Hepatocyte (in vitro differentiated cells): ENCODE results near the gene ZIC1. TPM values are rescaled to one million over a fixed set of nuclear protein-coding genes. Genes with fewer than 3 reads are reported as not detected.

Experiments
- DNase-seq: peaks from one replicate; pipeline ENCODE4 v3.0.0-alpha.2; 2016; ENCODE audit warnings: low spot score
- H2AFZ ChIP-seq: fragments of 200-600 bp; sonication (generic); 2 replicates; pipeline ENCODE4 v1.6.0; 2016; ENCODE audit warnings: antibody characterized with exemption, mild to moderate bottlenecking
- H3K27ac ChIP-seq: fragments of 200-600 bp; sonication (generic); 2 replicates; pipeline ENCODE4 v1.5.1; 2016; ENCODE audit warnings: mild to moderate bottlenecking
- H3K27me3 ChIP-seq: fragments of 200-600 bp; sonication (generic); 2 replicates; pipeline ENCODE4 v1.6.1; 2016
- H3K36me3 ChIP-seq: fragments of 200-600 bp; sonication (generic); replicated peaks from 2 replicates; pipeline ENCODE4 v1.5.1; 2016; ENCODE audit warnings: low read depth; ENCODE audit not compliant: insufficient read depth
- H3K4me1 ChIP-seq: fragments of 200-600 bp; sonication (generic); 2 replicates; pipeline ENCODE4 v1.5.1; 2016; ENCODE audit warnings: mild to moderate bottlenecking, moderate library complexity; ENCODE audit not compliant: insufficient read depth
- H3K4me2 ChIP-seq: fragments of 200-600 bp; sonication (generic); 2 replicates; pipeline ENCODE4 v1.6.0; 2016
- H3K4me3 ChIP-seq: fragments of 200-600 bp; sonication (generic); 2 replicates; pipeline ENCODE4 v1.5.1; 2016; ENCODE audit warnings: mild to moderate bottlenecking
- H3K79me2 ChIP-seq: fragments of 200-600 bp; sonication (generic); 2 replicates; pipeline ENCODE4 v1.6.0; 2017; ENCODE audit warnings: mild to moderate bottlenecking
- H3K9me2 ChIP-seq: fragments of 200-600 bp; sonication (generic); replicated peaks from 2 replicates; pipeline ENCODE4 v1.6.0; 2017; ENCODE audit warnings: mild to moderate bottlenecking; ENCODE audit not compliant: insufficient read depth
- H3K9me3 ChIP-seq: fragments of 200-600 bp; sonication (generic); 2 replicates; pipeline ENCODE4 v1.5.1; 2016; ENCODE audit warnings: low read depth, mild to moderate bottlenecking
- H4K20me1 ChIP-seq: fragments of 200-600 bp; sonication (generic); 2 replicates; pipeline ENCODE4 v1.6.0; 2016; ENCODE audit warnings: mild to moderate bottlenecking; ENCODE audit not compliant: insufficient read depth, poor library complexity, severe bottlenecking
- EZH2 ChIP-seq: fragments of 200-600 bp; sonication (generic); IDR thresholded peaks from 2 replicates; pipeline ENCODE4 v1.6.1; 2016; ENCODE audit warnings: antibody characterized with exemption, mild to moderate bottlenecking, borderline replicate concordance
- EZH2phosphoT487 ChIP-seq: fragments of 200-600 bp; sonication (generic); IDR thresholded peaks from one replicate; pipeline ENCODE4 v1.6.1; 2018; ENCODE audit warnings: antibody characterized with exemption, mild to moderate bottlenecking, low read depth, moderate library complexity; ENCODE audit not compliant: unreplicated experiment, severe bottlenecking
- WGBS: methylation state at CpG from one replicate; pipeline ENCODE4 v1.1.6; 2016; ENCODE audit warnings: low lambda C conversion rate; ENCODE audit errors: missing lambda C conversion rate; 5-methylcytosine and 5-hydroxymethylcytosine counted together
- polyA plus RNA-seq: library from polyadenylated mRNA; unstranded; fragments of >200 nt; fragmentation: Nextera tagmentation; extraction: Ambion mirVana; gene quantifications from 2 replicates; pipeline ENCODE4 v1.2.1, GENCODE V29; 2016
- total RNA-seq: library from RNA; depleted of rRNA; stranded (reverse); fragments of >200 nt; gene quantifications from 2 replicates; pipeline ENCODE4 v1.2.3, GENCODE V29; 2014
- TF ChIP-seq, protein P1 (sequence below): fragments of 200-600 bp; sonication (generic); IDR thresholded peaks from 2 replicates; pipeline ENCODE4 v1.5.1; 2016; ENCODE audit warnings: antibody characterized with exemption, mild to moderate bottlenecking; ENCODE audit not compliant: poor library complexity

Gene ZIC1
- total and polyA plus RNA-seq, 2 experiments from 2014 or later, result 0.10 TPM; not detected in 1

DNA sequence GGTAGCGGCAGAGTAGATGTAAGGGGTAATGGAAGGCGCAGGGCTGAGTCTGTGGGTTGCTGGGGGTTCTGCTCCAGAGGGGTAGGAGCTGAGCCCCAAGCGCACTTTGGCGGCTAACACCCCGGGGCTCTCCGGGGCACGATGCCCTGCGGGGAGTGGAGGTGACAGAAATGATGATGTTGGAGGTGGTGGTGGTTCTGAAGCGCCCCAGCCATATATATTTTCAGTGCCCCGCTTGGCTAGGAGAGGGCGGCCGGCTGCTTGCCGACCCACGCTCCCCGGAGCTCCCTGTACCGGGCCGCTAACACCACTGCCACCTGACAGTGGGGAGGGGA is 12.5 kb upstream of the ZIC1 start:
- H3K27ac ChIP-seq, result no peak overlapping the region
- no peak overlapping the region for H3K4me2 ChIP-seq
- no peak overlapping the region for H2AFZ ChIP-seq
- no peak overlapping the region for H3K4me3 ChIP-seq
- H3K36me3 ChIP-seq, result no peaks in the 10 kb centered on the region
- no peaks in the 10 kb centered on the region for H3K9me3 ChIP-seq
- no peak for DNase-seq
- H3K27me3 ChIP-seq, result peaks cover 100% of the 10 kb centered on the region
- no peaks in the 10 kb centered on the region for H4K20me1 ChIP-seq
- H3K79me2 ChIP-seq, result no peaks in the 10 kb centered on the region
- 3% methylated on average over 17 of the region's 17 CpGs for WGBS
- no peaks in the 10 kb centered on the region for H3K9me2 ChIP-seq
- TF ChIP-seq EZH2phosphoT487 (no peak), EZH2 (no peak)
- TF ChIP-seq, protein P1, sequence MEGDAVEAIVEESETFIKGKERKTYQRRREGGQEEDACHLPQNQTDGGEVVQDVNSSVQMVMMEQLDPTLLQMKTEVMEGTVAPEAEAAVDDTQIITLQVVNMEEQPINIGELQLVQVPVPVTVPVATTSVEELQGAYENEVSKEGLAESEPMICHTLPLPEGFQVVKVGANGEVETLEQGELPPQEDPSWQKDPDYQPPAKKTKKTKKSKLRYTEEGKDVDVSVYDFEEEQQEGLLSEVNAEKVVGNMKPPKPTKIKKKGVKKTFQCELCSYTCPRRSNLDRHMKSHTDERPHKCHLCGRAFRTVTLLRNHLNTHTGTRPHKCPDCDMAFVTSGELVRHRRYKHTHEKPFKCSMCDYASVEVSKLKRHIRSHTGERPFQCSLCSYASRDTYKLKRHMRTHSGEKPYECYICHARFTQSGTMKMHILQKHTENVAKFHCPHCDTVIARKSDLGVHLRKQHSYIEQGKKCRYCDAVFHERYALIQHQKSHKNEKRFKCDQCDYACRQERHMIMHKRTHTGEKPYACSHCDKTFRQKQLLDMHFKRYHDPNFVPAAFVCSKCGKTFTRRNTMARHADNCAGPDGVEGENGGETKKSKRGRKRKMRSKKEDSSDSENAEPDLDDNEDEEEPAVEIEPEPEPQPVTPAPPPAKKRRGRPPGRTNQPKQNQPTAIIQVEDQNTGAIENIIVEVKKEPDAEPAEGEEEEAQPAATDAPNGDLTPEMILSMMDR, result no peak
- H3K4me1 ChIP-seq, result peaks cover 16% of the 10 kb centered on the region

DNA sequence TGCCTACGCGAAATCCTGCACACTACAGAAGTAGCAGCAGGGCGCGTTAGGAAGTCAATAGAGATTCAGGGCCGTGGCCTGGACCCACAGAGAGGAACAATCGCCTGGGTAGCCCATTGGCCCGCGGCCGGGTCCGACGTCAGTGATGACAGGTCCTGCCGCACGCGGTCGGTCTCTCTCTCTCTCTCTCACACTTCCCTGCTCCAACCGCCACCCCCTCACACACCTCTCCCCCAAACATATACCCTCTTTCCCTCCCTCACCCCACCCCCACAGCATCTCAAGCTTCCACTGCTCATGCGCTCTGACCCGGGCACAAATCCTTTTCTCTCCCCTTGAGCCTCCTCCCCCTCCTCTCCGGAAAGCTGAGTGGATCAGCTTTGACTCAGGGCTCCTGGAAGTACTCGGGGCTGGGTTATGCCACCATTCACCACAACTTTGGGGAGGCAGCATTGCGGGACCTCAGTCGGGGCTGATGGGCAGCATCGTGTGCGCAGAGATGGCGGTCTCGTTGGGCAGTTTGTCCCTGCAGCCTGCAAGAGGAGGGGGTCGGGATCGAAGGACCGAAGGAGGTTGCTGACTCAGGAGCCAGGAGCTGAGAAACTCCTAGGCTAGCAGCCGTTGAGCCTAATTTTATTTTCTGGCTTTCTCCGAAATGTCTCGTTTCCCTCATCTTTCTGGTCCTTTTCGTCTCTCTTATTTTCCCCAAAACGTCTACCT is 11.8 kb upstream of the ZIC1 start:
- H3K27me3 ChIP-seq, result peaks cover 100% of the 10 kb centered on the region
- H3K4me2 ChIP-seq, result no peak overlapping the region

DNA sequence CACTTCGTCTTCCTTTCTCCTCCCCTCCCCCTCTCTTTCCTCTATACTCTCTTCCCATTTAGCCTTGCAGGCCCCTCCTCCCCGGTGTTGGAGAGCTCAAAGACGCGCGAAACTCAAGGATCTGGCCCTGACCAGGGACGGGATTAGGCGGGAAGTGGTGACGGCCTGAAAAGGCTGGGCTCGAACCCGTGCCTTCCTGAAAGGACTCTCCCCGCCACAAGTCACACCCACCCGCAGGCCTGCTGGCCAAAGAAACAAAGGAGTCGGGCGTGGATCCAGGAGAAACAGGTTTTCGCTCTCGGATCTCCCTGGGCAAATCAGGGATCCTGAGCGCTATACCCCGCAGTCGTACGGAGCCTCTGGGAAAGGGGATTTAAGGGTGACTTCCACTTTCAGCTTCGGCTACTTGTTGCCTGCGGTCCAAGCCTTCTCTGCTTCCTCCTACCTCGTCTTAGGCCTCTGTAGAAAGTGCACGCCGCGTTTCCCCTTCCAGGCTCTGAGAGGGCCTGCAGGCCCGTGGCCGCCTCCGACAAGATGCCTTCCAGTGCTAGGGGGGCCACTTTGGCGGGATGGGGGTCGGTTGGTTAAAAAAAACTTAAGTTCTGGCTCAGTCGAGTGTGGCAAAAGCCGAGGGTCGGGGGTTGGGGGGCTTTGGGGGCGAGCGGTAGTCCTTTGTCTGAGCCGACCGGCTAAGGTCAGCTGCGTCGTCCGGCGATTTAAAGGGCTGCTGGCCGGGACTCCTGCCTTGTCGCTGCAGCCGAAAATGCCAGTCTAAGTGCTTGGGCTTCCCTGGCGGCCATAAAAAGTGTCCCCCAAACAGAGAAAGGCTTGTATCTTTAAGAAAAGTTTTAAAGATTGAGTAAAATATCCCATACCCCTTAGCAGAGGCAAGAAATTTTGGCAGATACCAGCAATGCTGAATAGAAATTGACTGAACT is 11.0 kb upstream of the ZIC1 start:
- Histone ChIP-seq H3K79me2 (no peaks in the 10 kb centered on the region), H3K4me2 (no peak overlapping the region), H3K4me3 (no peak overlapping the region), H3K36me3 (no peaks in the 10 kb centered on the region), H3K27me3 (peaks cover 100% of the 10 kb centered on the region), H3K9me3 (no peaks in the 10 kb centered on the region), H4K20me1 (no peaks in the 10 kb centered on the region), H2AFZ (peak overlapping the region; percentile 11), H3K4me1 (peaks cover 7% of the 10 kb centered on the region), H3K9me2 (no peaks in the 10 kb centered on the region), H3K27ac (no peak overlapping the region)
- DNase-seq, result no peak
- 7% methylated on average over 46 of the region's 46 CpGs for WGBS
- peak; percentile 97 for TF ChIP-seq EZH2
- TF ChIP-seq EZH2phosphoT487, result peak; percentile 45
- TF ChIP-seq, protein P1, result no peak

More for the DNA sequence above, 11.8 kb upstream of the ZIC1 start:
- Histone ChIP-seq H2AFZ (no peak overlapping the region), H3K4me3 (no peak overlapping the region), H3K79me2 (no peaks in the 10 kb centered on the region), H3K4me1 (peaks cover 11% of the 10 kb centered on the region), H4K20me1 (no peaks in the 10 kb centered on the region), H3K9me3 (no peaks in the 10 kb centered on the region), H3K9me2 (no peaks in the 10 kb centered on the region), H3K36me3 (no peaks in the 10 kb centered on the region), H3K27ac (no peak overlapping the region)
- DNase-seq, result no peak
- 4% methylated on average over 21 of the region's 34 CpGs for WGBS
- TF ChIP-seq EZH2phosphoT487 (peak; percentile 38), EZH2 (no peak)
